ENCODE results near the gene AMD1.
"Not testable (repeated sequence)": the region's sequence is repeated elsewhere in the genome, so short reads cannot be mapped to it uniquely, and the experiment has no call there.

Gene AMD1

GRCh38 chr6:110877569-110877968, 3.0 kb downstream of the AMD1 start:
- DNase-seq (ENCODE audit: low read depth in 2 of 2): no peak

GRCh38 chr6:110878751-110879522, 4.4 kb downstream of the AMD1 start:
- no peak for DNase-seq (ENCODE audit: low read depth in 2 of 2)

GRCh38 chr6:110880651-110881050, 6.1 kb downstream of the AMD1 start:
- DNase-seq (ENCODE audit: low read depth in 2 of 2): no peak

DNA sequence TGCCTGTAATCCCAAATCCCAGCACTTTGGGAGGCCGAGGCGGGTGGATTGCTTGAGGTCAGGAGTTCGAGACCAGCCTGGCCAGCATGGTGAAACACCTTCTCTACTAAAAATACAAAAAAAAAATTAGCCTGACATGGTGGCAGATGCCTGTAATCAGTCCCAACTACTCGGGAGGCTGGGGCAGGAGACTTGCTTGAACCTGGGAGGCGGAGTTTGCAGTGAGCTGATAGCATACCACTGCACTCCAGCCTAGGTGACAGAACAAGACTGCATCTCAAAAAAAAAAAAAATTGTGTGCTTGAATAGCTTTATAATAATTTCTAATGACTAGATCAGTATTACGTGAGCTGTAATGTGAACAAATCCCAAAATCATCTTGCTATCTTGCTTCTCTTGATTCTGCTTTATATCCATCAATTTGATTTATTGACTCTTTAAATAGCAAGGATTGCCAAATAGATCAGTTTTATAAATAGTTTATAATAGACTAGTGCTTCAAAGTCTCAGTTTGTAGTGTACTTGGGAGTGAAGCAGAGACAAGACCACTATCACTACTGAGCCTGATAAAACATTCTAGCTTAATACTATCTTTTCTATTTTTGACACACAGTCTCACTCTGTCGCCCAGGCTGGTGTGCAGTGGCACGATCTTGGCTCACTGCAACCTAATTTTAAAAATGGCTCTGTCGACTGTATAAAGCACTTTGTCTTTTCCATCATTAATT, 7.1 kb downstream of the AMD1 start:
- DNase-seq (ENCODE audit: low read depth in 2 of 2): no peak

- DNase-seq (ENCODE audit: low read depth in 2 of 2): no peak
Observed at GRCh38 chr6:110882274-110882619, 7.7 kb downstream of the AMD1 start.

- DNase-seq (ENCODE audit: low read depth in 2 of 2): no peak
Observed at GRCh38 chr6:110882824-110883554, 8.4 kb downstream of the AMD1 start.

DNA sequence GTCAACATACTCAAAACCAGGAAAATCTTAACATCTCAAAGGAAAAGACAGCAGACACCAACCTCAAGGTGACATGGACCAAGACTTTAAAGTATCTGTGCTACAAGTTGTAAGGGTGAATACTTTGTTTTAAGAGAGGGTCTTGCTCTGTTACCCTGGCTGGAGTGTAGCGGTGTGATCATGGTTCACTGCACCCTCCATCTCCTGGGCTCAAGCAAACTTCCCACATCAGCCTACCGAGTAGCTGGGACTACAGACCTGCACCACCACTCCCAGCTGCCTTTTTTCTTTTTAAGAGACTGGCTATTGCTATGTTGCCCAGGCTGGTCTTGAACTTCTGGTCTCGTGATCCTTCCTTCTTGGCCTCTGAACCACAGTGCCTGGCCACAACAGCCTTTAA, 9.7 kb downstream of the AMD1 start:
- no peak for DNase-seq (ENCODE audit: low read depth in 2 of 2)

DNA sequence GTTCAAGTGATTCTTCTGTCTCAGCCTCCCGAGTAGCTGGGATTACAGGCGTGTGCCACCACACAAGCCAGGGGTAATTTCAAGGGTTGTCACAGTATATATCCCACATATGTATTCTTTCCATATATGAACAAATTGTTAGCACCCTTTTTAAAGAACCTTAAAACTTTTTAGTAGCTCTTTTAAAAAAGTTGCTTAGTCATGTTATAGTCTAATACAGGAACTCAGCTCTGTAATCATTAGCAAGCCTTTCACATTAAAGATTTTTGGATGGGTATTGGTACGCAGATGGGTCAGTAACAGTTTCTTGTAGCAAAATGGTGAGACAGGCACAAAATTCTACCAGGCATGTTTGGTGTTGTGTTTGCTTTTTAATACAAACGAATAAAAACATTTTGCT, 10.9 kb downstream of the AMD1 start:
- DNase-seq (ENCODE audit: low read depth in 2 of 2): no peak

DNA sequence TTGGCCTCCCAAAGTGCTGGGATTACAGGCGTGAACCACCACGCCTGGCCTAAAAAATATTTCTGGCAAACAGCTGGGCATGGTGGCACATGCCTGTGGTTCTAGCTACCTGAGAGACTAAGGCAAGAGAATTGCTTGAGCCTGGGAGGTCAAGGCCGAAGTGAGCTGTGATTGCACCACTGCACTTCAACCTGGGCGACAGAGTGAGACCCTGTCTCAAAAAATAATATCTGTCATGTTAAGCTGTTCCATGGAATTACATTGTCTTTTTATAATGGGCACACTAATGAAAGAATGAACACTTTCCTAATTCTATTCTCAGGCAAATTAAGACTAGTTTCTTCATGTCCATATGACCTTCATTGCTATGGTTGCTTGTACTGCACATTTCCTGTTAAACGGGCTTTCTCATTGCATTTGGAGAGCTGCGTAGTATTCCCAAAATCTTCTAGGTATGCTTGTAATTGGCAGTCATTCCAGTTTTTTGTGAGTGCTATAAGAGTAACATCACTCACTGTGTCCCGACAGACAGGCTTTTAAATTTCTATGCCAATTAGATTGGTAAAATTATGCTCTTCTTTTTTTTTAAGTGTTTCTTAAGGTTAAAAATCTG, 12.1 kb downstream of the AMD1 start:
- no peak for DNase-seq (ENCODE audit: low read depth in 2 of 2)

- no peak for DNase-seq (ENCODE audit: low read depth in 2 of 2)
Observed at GRCh38 chr6:110890288-110890687, 15.7 kb downstream of the AMD1 start.

- DNase-seq (ENCODE audit: low read depth in 2 of 2): no peak
Observed at GRCh38 chr6:110895907-110896608, 21.5 kb downstream of the AMD1 start.

GRCh38 chr6:110897433-110897832, 22.8 kb downstream of the AMD1 start:
- DNase-seq (ENCODE audit: low read depth in 2 of 2): no peak

DNA sequence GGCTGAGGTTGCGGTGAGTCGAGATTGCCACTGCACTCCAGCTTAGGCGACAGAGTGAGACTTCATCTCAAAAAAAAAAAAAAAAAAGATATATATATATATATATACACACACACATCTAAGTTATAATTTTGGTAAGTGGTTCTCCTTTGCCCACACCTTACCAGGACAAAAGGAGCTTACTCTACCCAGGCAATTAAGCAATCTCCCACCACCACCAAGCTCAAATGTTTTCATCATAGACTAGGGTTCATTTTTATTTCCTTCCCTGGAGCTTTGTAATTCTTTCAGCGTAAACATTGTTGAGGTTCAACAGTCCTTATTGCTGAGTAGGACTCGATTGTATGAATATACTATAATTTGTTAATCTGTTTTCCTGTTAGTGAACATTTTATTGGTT, 23.5 kb downstream of the AMD1 start:
- DNase-seq (ENCODE audit: low read depth in 2 of 2): no peak

DNA sequence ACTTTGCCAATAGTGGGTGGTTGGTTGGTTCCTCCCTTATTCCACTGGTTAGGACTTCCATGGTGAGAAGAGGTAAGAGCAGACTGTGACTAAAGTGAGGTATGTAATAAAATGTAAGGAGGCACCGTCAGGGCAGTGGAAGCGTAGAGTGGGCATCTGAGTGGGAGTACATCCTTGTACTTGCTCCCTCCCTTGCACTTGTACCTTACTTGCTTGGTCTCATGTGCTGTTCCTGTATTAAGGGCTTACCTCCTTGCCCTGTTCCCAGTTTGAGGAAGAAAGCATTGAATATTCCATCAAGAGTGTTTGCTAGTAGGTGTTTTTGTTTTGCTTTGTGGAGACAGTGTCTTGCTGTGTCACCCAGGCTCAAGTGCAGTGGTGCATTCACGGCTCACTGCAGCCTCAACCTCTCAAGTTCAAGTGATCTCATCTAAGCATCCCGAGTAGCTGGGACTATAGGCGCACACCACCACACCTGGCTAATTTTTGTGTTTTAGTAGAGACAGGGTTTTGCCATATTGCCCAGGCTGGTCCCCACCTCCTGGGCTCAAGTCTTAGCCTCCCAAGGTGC, 25.5 kb downstream of the AMD1 start:
- DNase-seq (ENCODE audit: low read depth in 2 of 2): no peak

DNA sequence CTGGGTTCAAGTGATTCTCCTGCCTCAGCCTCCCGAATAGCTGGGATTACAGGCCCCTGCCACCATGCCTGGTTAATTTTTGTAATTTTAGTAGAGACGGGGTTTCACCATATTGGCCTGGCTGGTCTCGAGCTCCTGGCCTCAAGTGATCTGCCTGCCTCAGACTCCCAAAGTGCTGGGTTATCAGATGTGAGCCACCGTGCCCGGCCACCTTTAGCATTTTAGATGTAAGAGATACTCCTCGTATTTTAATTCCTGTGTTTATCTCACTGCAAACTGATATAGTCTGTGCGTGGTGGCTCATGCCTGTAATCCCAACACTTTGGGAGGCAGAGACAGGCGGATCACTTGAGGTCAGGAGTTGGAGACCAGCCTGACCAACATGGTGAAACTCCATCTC, 27.0 kb downstream of the AMD1 start:
- DNase-seq (ENCODE audit: low read depth in 2 of 2): not testable (repeated sequence)

- no peak for DNase-seq (ENCODE audit: low read depth in 2 of 2)
Observed at GRCh38 chr6:110902091-110902490, 27.5 kb downstream of the AMD1 start.

GRCh38 chr6:110906273-110906672, 31.7 kb downstream of the AMD1 start:
- not testable (repeated sequence) for DNase-seq (ENCODE audit: low read depth in 2 of 2)

- no peak for DNase-seq (ENCODE audit: low read depth in 2 of 2)
Observed at GRCh38 chr6:110930781-110931180, 56.2 kb downstream of the AMD1 start.

DNA sequence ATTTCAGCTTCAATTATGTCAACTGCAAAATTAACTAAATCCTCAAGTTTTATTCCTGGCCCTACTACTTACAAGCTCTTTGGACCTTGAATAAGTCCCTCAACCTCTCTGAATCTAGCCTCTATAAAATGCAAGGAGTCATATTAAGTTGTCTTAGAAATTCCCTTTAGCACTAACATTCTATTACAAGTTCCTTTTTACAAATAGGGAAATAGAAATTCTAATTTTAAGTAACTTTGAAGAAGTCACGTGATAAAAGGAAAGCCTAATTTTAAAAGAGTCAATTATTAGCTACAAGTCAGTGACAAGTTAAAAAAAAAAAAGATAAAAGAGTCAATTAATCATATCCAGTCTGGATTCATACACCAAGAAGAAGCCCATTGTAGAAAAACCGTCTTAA, 59.3 kb downstream of the AMD1 start:
- DNase-seq (ENCODE audit: low read depth in 2 of 2): no peak

- DNase-seq (ENCODE audit: low read depth in 2 of 2): no peak
Observed at GRCh38 chr6:110934381-110934898, 59.9 kb downstream of the AMD1 start.

GRCh38 chr6:110935171-110935570, 60.6 kb downstream of the AMD1 start:
- DNase-seq (ENCODE audit: low read depth in 2 of 2): no peak
